G401 (cell line): ENCODE results near the gene SLC66A3. TPM values are rescaled to one million over a fixed set of nuclear protein-coding genes. Genes with fewer than 3 reads are reported as not detected.

Source experiments
- DNase-seq: peaks from one replicate; pipeline ENCODE4 v3.0.0-alpha.2; 2015; ENCODE audit warnings: low spot score
- in situ Hi-C: cut with HindIII; loops from 2 replicates; pipeline ENCODE4 v1.10.0; 2016; ENCODE audit warnings: low sequenced_read_pairs, mixed read lengths
- total RNA-seq: library from RNA; depleted of rRNA; stranded (reverse); fragments of >200 nt; shearing (Covaris generic); gene quantifications from 2 replicates; pipeline ENCODE4 v1.2.3, GENCODE V29; 2014

Gene SLC66A3
- total RNA-seq, 1 experiment from 2014 or later, result 25.2 TPM

DNA sequence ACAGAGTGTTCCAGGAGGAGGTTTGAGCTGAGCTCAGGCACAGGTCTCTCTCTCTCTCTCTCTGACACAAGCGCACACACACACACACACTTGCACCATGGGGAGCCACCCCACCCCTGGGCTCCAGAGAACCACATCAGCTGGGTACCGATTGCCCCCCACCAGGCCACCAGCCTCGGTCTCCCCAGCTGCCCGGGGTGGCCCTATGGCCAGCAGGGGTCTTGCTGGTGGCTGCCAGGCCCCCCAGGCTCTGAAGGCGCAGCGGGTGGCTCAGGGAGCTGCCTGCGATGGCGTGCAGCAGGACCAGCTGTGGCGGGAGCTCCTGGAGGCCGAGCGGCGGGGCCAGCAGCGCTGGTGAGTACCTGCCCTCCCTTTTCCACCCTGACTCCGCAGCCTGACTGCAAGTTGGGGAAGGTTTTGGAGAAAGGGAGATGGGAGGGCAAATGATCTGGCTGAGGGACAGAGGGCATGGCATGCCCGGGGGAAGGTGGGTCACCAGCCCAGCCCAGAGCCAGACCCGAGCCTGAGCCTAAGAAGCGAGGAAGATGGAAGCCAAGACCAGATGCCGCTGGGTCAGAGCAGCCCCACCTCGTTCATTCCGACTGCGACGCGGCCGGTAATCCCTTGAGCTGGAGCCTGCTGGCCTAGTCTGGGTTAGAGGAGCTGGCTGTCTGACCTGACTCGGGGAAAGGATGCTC is 21.9 kb upstream of the SLC66A3 start:
- in situ Hi-C loops, result no loop called here
- DNase-seq, result peak; percentile 27

GRCh38 chr2:11133936-11134320 is 21.3 kb upstream of the SLC66A3 start:
- in situ Hi-C loops, result no loop called here
- no peak for DNase-seq

DNA sequence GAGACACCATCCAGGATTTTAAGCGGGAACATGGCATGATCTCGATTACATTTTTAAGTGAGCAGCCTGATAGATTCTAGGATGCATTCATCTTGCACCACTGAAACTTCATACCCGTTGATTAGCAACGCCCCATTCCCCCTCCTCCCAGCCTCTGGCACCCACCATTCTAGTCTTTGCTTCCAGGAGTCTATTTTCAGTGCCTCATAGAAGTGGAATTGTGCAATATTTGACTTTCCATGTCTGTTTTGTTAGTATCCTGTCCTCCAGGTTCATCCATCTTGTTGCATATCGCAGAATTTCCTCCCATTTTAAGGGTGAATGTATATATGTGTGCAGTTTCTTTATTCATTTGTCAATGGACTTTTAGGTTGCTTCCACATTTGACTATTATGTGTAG is 20.9 kb upstream of the SLC66A3 start:
- DNase-seq, result no peak
- in situ Hi-C loops, result no loop called here

DNA sequence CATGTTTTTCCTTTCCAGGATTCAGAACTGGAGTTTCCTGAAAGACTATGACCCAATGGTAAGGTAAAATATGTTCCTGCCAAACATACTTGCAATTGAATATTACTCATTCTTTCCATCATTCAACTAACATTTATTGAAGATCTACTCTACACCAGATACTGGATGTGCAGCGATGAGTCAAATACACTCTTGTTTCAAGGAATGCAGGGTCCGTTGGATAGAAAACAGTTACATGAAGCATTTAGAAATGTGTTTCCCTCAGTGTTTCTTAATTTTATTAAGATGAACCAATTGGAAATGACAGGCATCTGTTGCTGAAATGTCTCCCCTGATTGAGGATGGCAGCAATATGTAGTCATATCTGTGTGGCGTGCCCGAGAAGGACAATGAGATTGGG is 14.8 kb upstream of the SLC66A3 start:
- DNase-seq, result no peak
- in situ Hi-C loops, result no loop called here

DNA sequence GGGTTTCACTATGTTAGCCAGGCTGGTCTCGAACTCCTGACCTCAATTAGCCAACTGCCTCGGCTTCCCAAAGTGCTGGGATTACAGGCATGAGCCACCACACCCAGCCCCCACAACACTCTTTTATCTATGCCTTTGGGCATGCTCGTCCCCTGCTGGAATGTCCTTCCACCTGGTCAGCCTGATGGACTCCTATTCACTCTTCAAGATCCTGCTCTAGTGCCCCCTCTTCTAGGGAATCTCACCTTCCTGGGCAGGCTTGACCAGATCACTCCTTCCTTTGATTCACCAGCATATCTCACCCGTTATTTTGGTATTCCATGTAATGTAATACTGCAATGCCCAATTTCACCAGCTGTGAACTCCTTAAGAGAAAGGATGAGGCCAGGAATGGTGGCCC is 13.9 kb upstream of the SLC66A3 start:
- DNase-seq, result no peak
- in situ Hi-C loops, result no loop called here

- DNase-seq, result no peak
- in situ Hi-C loops, result no loop called here
Observed at GRCh38 chr2:11142330-11142729, 12.9 kb upstream of the SLC66A3 start.

- in situ Hi-C loops, result no loop called here
- DNase-seq, result no peak
Observed at GRCh38 chr2:11142987-11143386, 12.3 kb upstream of the SLC66A3 start.

DNA sequence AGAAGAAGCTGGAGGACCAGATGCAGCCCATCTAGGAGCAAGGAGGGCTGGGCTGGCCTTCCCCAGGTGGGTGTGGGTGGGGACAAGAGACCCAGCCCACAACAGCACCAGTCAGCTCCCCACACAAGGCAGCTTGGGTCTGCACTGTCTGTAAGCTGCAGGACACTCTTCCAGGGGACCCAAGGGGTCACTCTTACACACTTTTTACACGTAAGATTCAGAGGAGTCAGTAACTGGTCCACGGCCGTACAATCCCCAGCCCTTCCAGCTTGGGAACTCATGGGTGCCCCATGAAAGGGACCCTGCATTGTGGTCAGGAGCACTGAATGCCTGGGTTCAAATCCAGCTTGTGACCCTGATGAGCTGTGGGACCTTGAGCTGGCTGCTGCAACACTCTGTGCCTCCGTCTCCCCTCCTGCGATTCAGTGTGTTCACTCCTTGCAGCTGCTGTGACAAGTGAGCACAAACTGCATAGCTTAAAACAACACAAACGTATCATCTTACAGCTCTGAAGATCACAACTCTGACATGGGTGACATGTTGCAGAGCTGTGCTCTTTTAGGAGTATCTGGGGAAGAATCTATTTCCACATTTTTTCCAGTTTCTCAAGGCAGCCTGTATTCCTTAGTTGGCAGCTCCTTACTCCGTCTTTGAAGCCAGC is 11.1 kb upstream of the SLC66A3 start:
- no peak for DNase-seq
- in situ Hi-C loops, result no loop called here

DNA sequence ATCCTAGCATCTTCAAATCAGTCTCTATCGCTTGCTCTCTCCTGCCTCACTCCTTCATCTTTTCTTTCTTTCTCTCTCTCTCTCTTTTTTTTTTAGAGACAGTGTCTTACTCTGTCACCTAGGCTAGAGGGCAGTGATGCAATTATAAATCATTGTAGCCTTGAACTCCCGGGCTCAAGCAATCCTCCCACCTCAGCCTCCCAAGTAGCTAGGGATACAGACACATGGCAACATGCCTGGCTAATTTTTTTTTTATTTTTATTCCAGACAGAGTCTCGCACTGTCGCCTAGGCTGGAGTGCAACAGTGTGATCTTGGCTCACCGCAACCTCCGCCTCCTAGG is 10.6 kb upstream of the SLC66A3 start:
- no peak for DNase-seq
- in situ Hi-C loops, result no loop called here

- in situ Hi-C loops, result no loop called here
- DNase-seq, result no peak
Observed at GRCh38 chr2:11145350-11145749, 9.9 kb upstream of the SLC66A3 start.

DNA sequence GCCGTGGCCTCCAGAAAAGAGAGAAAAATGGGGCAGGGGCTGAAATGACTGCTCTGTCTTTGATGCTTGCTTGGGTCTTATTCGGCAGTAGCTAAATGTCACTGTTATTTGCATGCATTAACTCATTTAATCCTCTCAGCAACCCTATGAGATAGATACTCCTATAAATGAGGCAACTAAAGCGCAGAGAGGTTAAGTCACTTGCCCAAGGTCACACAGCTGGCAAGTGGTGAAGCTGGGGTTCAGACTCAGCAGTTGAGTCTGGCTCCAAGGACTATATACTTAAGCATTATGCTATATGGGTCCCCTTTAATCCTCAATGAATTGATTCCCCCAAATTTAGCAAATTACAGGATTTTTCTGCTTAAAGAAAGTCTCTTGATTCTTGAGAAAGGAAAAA is 9.2 kb upstream of the SLC66A3 start:
- in situ Hi-C loops, result no loop called here
- no peak for DNase-seq

- in situ Hi-C loops, result no loop called here
- no peak for DNase-seq
Observed at GRCh38 chr2:11147263-11147662, 8.0 kb upstream of the SLC66A3 start.

- in situ Hi-C loops, result no loop called here
- DNase-seq, result no peak
Observed at GRCh38 chr2:11152591-11152990, 2.7 kb upstream of the SLC66A3 start.

DNA sequence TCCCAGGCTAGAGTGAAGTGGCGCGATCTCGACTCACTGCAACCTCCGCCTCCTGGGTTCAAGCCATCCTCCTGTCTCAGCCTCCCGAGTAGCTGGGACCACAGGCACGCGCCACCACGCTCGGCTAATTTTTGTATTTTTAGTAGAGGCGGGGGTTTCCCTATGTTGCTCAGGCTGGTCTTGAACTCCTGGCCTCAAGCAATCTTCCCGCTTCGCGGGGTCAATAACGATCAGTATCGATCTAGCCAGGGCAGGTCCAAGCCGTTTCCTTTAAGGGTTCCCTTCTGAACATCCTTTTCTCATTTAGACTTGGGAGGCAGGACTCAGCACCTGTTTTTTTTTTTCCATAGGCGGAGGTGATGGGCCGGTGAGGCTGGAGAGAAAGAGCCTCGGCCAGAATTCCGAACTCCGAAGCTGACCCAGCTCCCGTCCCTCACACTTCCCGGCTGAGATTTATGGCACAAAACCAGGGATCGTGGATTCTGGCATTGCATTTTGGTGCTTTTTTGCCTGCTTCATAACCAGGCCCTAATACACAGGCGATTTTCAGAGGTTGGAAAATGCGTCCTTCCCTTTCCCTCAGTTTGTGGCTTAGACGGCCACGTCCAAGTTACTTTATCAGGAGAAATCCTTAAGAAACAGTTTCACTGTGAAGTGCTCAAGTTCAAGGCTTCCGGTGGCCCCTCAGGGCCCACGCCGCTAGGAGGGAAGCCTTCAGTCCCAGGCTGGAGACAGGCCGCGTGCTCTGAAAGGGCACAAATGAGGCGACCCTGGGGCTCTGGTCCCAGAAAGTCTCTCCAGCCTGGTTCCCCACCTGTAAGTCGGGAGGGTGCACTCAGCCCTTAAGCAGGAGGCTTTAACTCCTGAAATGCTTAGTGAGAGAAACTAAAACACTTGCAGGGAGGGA is 998 bp upstream of the SLC66A3 start:
- in situ Hi-C loops, result no loop called here
- peak; percentile 36 for DNase-seq

DNA sequence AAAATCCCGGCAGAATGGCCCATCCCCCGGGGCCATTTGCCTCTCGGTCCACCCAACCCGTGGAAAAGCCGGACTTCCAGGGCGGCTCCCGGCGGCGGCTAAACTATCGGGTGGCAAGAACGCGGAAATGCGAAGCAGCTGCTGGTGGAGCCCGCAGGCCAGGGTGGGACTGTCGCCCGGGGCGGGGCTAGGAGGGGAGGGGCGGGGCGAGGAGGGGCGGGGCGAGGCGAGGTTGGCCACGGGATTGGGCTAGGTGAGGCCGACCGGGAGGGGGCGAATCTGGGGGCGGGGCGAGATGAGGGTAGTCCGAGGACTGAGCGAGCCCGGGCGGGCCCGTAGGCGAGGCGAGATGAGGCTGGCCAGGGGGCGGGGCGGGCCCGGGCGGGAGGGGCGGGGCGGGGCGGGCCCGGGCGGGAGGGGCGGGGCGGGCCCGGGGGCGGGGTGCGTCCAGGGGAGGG is 315 bp upstream of the SLC66A3 start:
- in situ Hi-C loops, result no loop called here
- peak; percentile 95 for DNase-seq

- in situ Hi-C loops, result no loop called here
- no peak for DNase-seq
Observed at GRCh38 chr2:11156396-11157075, 1.3 kb downstream of the SLC66A3 start.

DNA sequence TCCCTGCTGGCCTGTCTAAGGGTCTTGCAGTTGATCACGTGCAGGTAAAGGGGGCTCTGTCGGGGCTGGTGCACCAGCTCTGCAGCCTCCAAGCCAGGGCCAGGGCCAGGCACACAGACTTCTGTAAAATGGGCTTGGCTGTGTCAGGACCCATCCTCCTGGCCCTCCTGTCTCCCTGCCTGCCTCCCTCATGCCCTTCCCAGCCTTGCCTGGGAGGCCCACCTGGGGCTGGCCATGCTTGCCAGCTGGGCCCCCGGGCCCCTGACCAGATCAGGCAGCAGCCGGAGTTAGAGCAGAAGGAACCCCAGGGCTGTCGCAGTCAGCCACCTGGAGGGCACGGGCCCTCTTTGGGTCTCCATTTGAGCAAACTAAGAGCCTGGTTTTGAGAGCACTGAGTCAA is 2.0 kb downstream of the SLC66A3 start:
- DNase-seq, result no peak
- in situ Hi-C loops, result no loop called here

DNA sequence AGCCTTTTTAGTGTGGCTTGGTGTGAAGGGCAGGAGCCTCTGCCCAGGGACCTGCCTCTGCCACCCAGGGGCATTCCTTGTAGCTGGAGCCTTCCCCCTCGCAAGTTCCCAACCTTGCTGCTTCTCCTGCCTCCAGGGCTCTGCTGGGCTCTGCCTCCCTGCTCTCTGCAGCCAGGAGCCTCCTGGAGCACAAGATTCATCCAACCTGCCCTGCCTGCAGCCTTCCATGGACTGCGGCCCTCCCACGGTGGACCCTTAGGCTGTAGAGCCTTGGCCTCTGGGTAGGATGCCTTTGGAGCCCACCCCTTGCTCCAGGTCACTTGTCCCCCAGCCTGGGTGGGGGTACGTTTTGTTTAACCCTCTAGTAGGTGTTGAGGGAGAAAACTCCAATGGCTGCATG is 2.5 kb downstream of the SLC66A3 start:
- in situ Hi-C loops, result no loop called here

DNA sequence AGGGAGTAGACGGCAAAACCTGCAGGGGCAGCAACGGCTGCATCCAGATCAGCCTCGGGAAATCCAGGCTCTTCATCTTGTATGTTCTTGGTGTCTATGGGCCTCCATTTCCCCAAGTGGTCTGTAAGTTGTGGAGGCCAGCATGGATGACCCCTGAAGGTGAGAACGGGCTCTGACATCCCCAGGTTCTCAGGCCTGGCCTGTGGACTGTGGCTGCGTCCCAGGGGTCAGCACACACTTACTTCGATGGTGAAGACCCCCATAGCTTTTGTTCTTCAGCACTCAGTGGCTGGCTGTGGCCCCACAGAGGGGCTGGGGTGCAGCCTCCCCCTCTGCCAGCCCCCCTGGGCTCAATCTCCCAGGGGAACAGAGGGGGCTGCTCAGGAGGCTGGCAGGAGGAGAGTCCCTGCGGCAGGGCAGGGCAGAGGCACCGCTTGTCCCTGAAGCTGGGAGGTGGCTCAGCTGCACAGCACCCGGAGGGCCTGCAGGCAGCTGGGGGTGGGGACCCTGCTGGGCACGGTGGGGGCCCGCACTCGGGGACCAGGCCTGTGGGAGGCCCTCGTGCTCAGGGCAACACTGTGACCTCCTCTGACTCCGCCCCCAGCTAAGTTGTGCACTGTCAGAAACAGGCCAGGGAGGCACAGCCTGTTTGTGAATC is 3.8 kb downstream of the SLC66A3 start:
- no peak for DNase-seq
- in situ Hi-C loops, result no loop called here

More for the DNA sequence above, 2.5 kb downstream of the SLC66A3 start:
- DNase-seq, result no peak
